Measurements from ENCODE around the gene GPX8.

Gene GPX8

GRCh38 chr5:55159763-55160492 is at the start of gene GPX8:
TSS of gene GPX8 (plus strand) at chr5:55160171. CDS start at chr5:55160193, 22 bp downstream.
- peak within 1 kb of the TSS; percentile 52 for H3K4me3 ChIP-seq (ENCODE audit: low read length)
- DNase-seq (ENCODE audit: low read depth) = peak; percentile 87
- TF ChIP-seq CTCF (IDR thresholded peaks at IDR 0.05; ENCODE audit: insufficient read depth, low read depth, low read length, missing control alignments) = peak; percentile 58

GRCh38 chr5:55110217-55110616 is 49.8 kb upstream of the GPX8 start:
- no peak for DNase-seq (ENCODE audit: low read depth)
- no peak for TF ChIP-seq CTCF (IDR thresholded peaks at IDR 0.05; ENCODE audit: insufficient read depth, low read depth, low read length, missing control alignments)

GRCh38 chr5:55113327-55113726 is 46.6 kb upstream of the GPX8 start:
- no peak for DNase-seq (ENCODE audit: low read depth)
- no peak for TF ChIP-seq CTCF (IDR thresholded peaks at IDR 0.05; ENCODE audit: insufficient read depth, low read depth, low read length, missing control alignments)
- H3K4me3 ChIP-seq (ENCODE audit: low read length) = no peak overlapping the region

More at GRCh38 chr5:55110217-55110616, 49.8 kb upstream of the GPX8 start:
- H3K4me3 ChIP-seq (ENCODE audit: low read length) = no peak overlapping the region

DNA sequence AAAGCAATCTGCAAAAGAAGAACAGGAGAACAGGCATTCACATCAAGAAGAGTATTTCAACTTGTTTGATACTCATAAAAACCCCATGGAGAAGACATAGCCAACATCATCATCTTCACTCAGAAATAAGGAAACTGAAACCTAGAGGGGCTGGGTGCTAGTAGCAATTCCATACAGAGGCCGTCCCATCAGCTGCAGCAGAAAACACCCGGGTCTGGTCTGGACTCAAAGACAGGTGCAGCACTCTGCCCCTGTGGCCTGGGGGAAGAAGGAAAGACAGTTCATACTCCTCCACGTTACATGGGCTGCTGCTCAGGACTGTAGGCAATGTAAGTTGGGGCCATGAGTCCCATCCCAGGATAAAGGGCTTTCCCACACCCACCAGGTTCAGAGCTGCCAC is 45.9 kb upstream of the GPX8 start:
- no peak for DNase-seq (ENCODE audit: low read depth)
- no peak for TF ChIP-seq CTCF (IDR thresholded peaks at IDR 0.05; ENCODE audit: insufficient read depth, low read depth, low read length, missing control alignments)
- no peak overlapping the region for H3K4me3 ChIP-seq (ENCODE audit: low read length)

GRCh38 chr5:55123365-55123764 is 36.6 kb upstream of the GPX8 start:
- no peak overlapping the region for H3K4me3 ChIP-seq (ENCODE audit: low read length)
- TF ChIP-seq CTCF (IDR thresholded peaks at IDR 0.05; ENCODE audit: insufficient read depth, low read depth, low read length, missing control alignments) = no peak
- no peak for DNase-seq (ENCODE audit: low read depth)

DNA sequence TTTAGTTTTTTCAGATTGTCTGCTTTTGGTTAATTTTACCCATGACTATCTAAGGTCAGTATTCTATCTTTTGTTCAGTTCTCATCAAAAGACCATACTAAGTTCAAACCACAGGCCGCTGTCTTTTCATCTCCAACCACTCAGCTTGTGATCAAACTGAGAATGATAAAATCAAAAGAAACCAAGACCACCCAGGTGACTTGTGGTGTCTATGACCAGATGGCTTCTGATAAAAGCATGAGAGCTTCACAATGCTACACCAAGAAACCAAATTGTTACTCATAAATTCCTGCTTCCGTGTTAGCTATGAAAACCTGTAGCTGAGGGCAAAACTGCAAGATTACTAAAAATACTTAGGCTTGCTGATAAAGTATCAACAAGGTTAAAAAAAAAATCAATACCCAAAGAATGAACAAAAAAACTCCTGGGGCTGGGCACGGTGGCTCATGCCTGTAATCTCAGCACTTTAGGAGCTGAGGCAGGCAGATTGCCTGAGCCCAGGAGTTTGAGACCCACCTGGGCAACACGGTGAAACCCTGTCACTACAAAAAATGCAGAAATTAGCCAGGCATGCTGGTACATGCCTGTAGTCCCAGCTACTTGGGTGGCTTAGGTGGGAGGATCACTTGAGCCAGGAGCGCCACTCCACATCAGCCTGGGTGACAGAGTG is 25.8 kb upstream of the GPX8 start:
- DNase-seq (ENCODE audit: low read depth) = peak; percentile 8
- TF ChIP-seq CTCF (IDR thresholded peaks at IDR 0.05; ENCODE audit: insufficient read depth, low read depth, low read length, missing control alignments) = no peak
- no peak overlapping the region for H3K4me3 ChIP-seq (ENCODE audit: low read length)

Measured in epithelial cell of esophagus (primary cell).